ENCODE measurements around the gene CCNF.
A peak's percentile ranks its signal among the peaks of the same experiment; 100 is the strongest.

Gene CCNF

DNA sequence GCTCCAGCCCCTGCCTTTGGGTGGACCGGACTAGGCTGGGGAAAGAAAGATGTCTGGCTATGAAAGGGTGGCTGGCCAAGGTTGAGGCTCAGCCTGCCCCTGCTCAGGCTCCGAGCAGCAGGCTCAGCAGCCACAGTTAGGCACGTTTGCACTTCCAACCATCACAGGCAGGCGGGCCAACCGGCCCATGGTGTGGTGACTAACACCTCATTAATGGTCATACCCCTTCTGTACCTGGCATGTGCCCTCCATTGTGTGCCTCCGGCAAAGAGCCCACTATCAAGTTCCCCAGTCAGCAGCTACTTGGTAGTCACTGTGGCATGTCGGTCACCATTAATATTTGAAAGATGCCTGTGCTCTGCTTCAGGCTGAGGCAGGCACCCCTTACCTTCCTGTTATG, 52.4 kb downstream of the CCNF start:
- no peak overlapping the region for H3K4me3 ChIP-seq (ENCODE audit: low read depth in 1 of 2, low read length in 2 of 2)
- DNase-seq = no peak
- H3K27me3 ChIP-seq (ENCODE audit: insufficient read depth, low read length, poor library complexity) = no peaks in the 10 kb centered on the region
- no peak overlapping the region for H2AFZ ChIP-seq (ENCODE audit: low read depth, low read length)
- no peak overlapping the region for H3K4me2 ChIP-seq (ENCODE audit: insufficient read depth, low read length)
- peaks cover 84% of the 10 kb centered on the region for H3K79me2 ChIP-seq (ENCODE audit: insufficient read depth, low read length)
- H3K36me3 ChIP-seq (ENCODE audit: insufficient read depth, low read length) = peaks cover 7% of the 10 kb centered on the region; the same call in 1 of the 2 replicates
- no peak overlapping the region for H3K27ac ChIP-seq (ENCODE audit: low read length)
- no peak for ATAC-seq (ENCODE audit: insufficient read depth, low read depth)
- TF ChIP-seq, protein P1, sequence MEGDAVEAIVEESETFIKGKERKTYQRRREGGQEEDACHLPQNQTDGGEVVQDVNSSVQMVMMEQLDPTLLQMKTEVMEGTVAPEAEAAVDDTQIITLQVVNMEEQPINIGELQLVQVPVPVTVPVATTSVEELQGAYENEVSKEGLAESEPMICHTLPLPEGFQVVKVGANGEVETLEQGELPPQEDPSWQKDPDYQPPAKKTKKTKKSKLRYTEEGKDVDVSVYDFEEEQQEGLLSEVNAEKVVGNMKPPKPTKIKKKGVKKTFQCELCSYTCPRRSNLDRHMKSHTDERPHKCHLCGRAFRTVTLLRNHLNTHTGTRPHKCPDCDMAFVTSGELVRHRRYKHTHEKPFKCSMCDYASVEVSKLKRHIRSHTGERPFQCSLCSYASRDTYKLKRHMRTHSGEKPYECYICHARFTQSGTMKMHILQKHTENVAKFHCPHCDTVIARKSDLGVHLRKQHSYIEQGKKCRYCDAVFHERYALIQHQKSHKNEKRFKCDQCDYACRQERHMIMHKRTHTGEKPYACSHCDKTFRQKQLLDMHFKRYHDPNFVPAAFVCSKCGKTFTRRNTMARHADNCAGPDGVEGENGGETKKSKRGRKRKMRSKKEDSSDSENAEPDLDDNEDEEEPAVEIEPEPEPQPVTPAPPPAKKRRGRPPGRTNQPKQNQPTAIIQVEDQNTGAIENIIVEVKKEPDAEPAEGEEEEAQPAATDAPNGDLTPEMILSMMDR (IDR thresholded peaks at IDR 0.05; ENCODE audit: borderline replicate concordance, extremely low read depth, low read length, poor library complexity, severe bottlenecking) = no peak
- TF ChIP-seq EZH2 (IDR thresholded peaks at IDR 0.05; ENCODE audit: borderline replicate concordance, low read depth, low read length, severe bottlenecking) = no peak
- H3K4me1 ChIP-seq (ENCODE audit: insufficient read depth, low read length) = peaks cover 1% of the 10 kb centered on the region
- no peak overlapping the region for H3K9ac ChIP-seq (ENCODE audit: low read depth, low read length)
- H3K9me3 ChIP-seq (ENCODE audit: insufficient read depth, low read length, severe bottlenecking) = no peaks in the 10 kb centered on the region
- H4K20me1 ChIP-seq (ENCODE audit: insufficient read depth, low read length) = peaks cover 84% of the 10 kb centered on the region

DNA sequence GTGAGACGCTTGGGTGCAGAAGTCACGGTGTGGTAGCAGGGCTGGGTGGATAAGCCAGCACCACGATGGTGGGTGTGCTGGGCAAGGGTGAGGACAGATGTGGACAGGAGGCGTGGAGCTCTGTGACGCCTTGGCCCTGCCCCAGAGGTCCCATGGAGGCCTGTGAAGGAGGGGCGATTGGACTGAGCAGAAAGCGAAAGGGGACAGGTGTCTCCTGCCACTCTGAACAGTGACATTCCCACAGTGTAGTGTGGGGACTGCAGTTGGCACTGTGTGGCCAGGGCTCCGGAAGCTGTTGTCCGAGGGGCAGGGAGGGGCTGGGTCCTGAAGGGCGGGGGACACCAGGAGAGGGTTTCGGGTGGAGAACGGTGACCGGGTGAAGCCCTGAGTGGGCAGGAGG, 53.0 kb downstream of the CCNF start:
- no peak overlapping the region for H3K9ac ChIP-seq (ENCODE audit: low read depth, low read length)
- TF ChIP-seq, protein P1 (IDR thresholded peaks at IDR 0.05; ENCODE audit: borderline replicate concordance, extremely low read depth, low read length, poor library complexity, severe bottlenecking) = no peak
- no peak for TF ChIP-seq EZH2 (IDR thresholded peaks at IDR 0.05; ENCODE audit: borderline replicate concordance, low read depth, low read length, severe bottlenecking)
- ATAC-seq (ENCODE audit: insufficient read depth, low read depth) (no peak), DNase-seq (no peak)
- H3K27me3 ChIP-seq (ENCODE audit: insufficient read depth, low read length, poor library complexity) = no peaks in the 10 kb centered on the region
- no peaks in the 10 kb centered on the region for H3K9me3 ChIP-seq (ENCODE audit: insufficient read depth, low read length, severe bottlenecking)
- H3K4me3 ChIP-seq (ENCODE audit: low read depth in 1 of 2, low read length in 2 of 2) = no peak overlapping the region
- no peak overlapping the region for H3K27ac ChIP-seq (ENCODE audit: low read length)
- H3K4me2 ChIP-seq (ENCODE audit: insufficient read depth, low read length) = no peak overlapping the region
- no peak overlapping the region for H2AFZ ChIP-seq (ENCODE audit: low read depth, low read length)
- H3K79me2 ChIP-seq (ENCODE audit: insufficient read depth, low read length) = peaks cover 84% of the 10 kb centered on the region
- H4K20me1 ChIP-seq (ENCODE audit: insufficient read depth, low read length) = peaks cover 86% of the 10 kb centered on the region
- H3K36me3 ChIP-seq (ENCODE audit: insufficient read depth, low read length) = peaks cover 7% of the 10 kb centered on the region; the same call in 1 of the 2 replicates
- H3K4me1 ChIP-seq (ENCODE audit: insufficient read depth, low read length) = no peaks in the 10 kb centered on the region

DNA sequence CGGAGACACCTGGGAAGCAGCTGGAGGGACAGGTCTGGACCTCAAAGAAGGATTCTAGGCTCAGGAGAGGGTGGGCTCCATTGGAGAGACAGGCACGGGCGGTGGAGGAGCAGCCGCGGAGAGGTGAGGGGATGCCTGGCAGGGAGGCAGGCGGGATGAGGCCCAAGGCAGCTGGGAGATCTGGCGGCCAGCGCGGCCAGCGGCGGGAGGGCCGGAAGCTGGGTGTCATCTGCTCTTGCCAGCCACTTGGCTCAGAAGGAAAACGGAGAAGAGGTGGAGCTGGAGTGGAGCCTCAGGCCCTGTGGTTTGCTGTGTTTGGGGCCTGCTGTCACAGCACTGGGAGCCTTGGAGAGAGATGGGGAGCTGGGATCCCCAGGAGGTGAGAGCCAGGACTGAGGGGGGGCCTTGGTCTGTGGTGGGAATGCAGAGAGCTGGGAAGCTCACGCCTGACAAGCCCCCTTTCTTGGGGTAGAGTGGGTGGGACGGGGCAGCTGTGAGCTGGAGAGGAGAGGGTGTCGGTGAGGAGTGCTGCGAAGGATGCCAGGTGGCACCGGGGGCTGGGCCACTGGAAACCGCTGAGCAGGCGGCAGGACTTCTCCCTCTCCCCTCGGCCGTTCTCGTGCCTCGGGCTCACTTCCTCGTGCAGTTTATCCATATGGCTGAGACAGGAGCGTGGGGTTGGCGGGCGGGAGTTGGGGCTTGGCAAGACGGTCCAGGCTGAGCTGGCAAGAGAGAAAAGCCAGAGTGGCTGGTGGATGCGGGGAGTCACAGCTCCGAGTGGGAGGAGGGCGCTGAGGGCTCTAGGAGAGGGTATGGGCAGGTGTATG, 53.7 kb downstream of the CCNF start:
- no peak overlapping the region for H2AFZ ChIP-seq (ENCODE audit: low read depth, low read length)
- TF ChIP-seq, protein P1 (IDR thresholded peaks at IDR 0.05; ENCODE audit: borderline replicate concordance, extremely low read depth, low read length, poor library complexity, severe bottlenecking) = no peak
- TF ChIP-seq EZH2 (IDR thresholded peaks at IDR 0.05; ENCODE audit: borderline replicate concordance, low read depth, low read length, severe bottlenecking) = no peak
- H3K79me2 ChIP-seq (ENCODE audit: insufficient read depth, low read length) = peaks cover 84% of the 10 kb centered on the region
- H3K27ac ChIP-seq (ENCODE audit: low read length) = no peak overlapping the region
- H3K4me2 ChIP-seq (ENCODE audit: insufficient read depth, low read length) = no peak overlapping the region
- DNase-seq (no peak), ATAC-seq (ENCODE audit: insufficient read depth, low read depth) (peak; percentile 24; the same call in 1 of the 3 replicates)
- no peak overlapping the region for H3K4me3 ChIP-seq (ENCODE audit: low read depth in 1 of 2, low read length in 2 of 2)
- H3K4me1 ChIP-seq (ENCODE audit: insufficient read depth, low read length) = no peaks in the 10 kb centered on the region
- no peak overlapping the region for H3K9ac ChIP-seq (ENCODE audit: low read depth, low read length)
- H3K36me3 ChIP-seq (ENCODE audit: insufficient read depth, low read length) = peaks cover 7% of the 10 kb centered on the region; the same call in 1 of the 2 replicates
- peaks cover 85% of the 10 kb centered on the region for H4K20me1 ChIP-seq (ENCODE audit: insufficient read depth, low read length)
- H3K9me3 ChIP-seq (ENCODE audit: insufficient read depth, low read length, severe bottlenecking) = no peaks in the 10 kb centered on the region
- no peaks in the 10 kb centered on the region for H3K27me3 ChIP-seq (ENCODE audit: insufficient read depth, low read length, poor library complexity)

Measured in DND-41 (cell line).